Activated T-cell treated with anti-CD3 and anti-CD28 coated beads for 4 hours (primary cell): Measurements from ENCODE around the gene TEX101.

Experiments
- DNase-seq: peaks from one replicate; pipeline ENCODE4 v3.0.0-alpha.2; 2020

Gene TEX101

GRCh38 chr19:43452582-43452981 is 37.9 kb downstream of the TEX101 start:
- DNase-seq: no peak

- DNase-seq: no peak
Measured at GRCh38 chr19:43454031-43454430, 39.3 kb downstream of the TEX101 start.

GRCh38 chr19:43455321-43456113 is 40.8 kb downstream of the TEX101 start:
- no peak for DNase-seq

GRCh38 chr19:43457809-43458208 is 43.1 kb downstream of the TEX101 start:
- no peak for DNase-seq

- no peak for DNase-seq
Measured at GRCh38 chr19:43460362-43461016, 45.8 kb downstream of the TEX101 start.

- no peak for DNase-seq
Measured at GRCh38 chr19:43461303-43461702, 46.6 kb downstream of the TEX101 start.

GRCh38 chr19:43462383-43462782 is 47.7 kb downstream of the TEX101 start:
- no peak for DNase-seq

- DNase-seq: no peak
Measured at GRCh38 chr19:43462785-43463380, 48.2 kb downstream of the TEX101 start.

GRCh38 chr19:43463381-43464133 is 48.9 kb downstream of the TEX101 start:
- DNase-seq: peak; percentile 99

GRCh38 chr19:43464134-43464775 is 49.6 kb downstream of the TEX101 start:
- DNase-seq: peak; percentile 70

- no peak for DNase-seq
Measured at GRCh38 chr19:43465468-43466120, 50.9 kb downstream of the TEX101 start, which contains the start of gene LYPD3. TSS of gene LYPD3 (minus strand) at chr19:43465608. CDS start at chr19:43465571, 37 bp downstream.

GRCh38 chr19:43466793-43467192 is 52.1 kb downstream of the TEX101 start:
- DNase-seq: no peak

GRCh38 chr19:43467276-43467675 is 52.6 kb downstream of the TEX101 start:
- no peak for DNase-seq

GRCh38 chr19:43467730-43468129 is 53.0 kb downstream of the TEX101 start:
- DNase-seq: no peak
